Forelimb muscle (tissue), 1 donor: ENCODE measurements around the gene CKS1B. TPM values are rescaled to one million over a fixed set of nuclear protein-coding genes. Genes with fewer than 3 reads are reported as not detected.
"Not testable (repeated sequence)": the region's sequence is repeated elsewhere in the genome, so short reads cannot be mapped to it uniquely, and the experiment has no call there.

Experiments used
- DNase-seq: peaks from one replicate; pipeline ENCODE4 v3.0.0-alpha.2; 2013; ENCODE audit warnings: low read depth
- polyA plus RNA-seq: library from polyadenylated mRNA; unstranded; fragments of 120-200 nt; gene quantifications from one replicate; pipeline ENCODE4 v1.2.1, GENCODE V29; 2013; ENCODE audit not compliant: insufficient read length

CKS1B gene
- polyA plus RNA-seq, 1 donor, result 47.6 TPM

GRCh38 chr1:154964359-154964758 is 10.1 kb upstream of the CKS1B start:
- DNase-seq, result no peak

- DNase-seq, result no peak
Measured at GRCh38 chr1:154966111-154966510, 8.4 kb upstream of the CKS1B start.

GRCh38 chr1:154967331-154967950 is 7.0 kb upstream of the CKS1B start:
- DNase-seq, result no peak

GRCh38 chr1:154968731-154969130 is 5.8 kb upstream of the CKS1B start:
- DNase-seq, result no peak

- no peak for DNase-seq
Measured at GRCh38 chr1:154969246-154969645, 5.2 kb upstream of the CKS1B start.

- DNase-seq, result no peak
Measured at GRCh38 chr1:154969860-154970452, 4.5 kb upstream of the CKS1B start.

- DNase-seq, result peak; percentile 93
Measured at GRCh38 chr1:154970631-154971340, 3.7 kb upstream of the CKS1B start, which contains the start of gene SHC1. Gene SHC1, minus strand, starts transcription at chr1:154970747. Its CDS starts 221 bp downstream, at chr1:154970526.

GRCh38 chr1:154971341-154971998 is 3.0 kb upstream of the CKS1B start:
- no peak for DNase-seq

GRCh38 chr1:154972213-154972516 is 2.3 kb upstream of the CKS1B start:
- no peak for DNase-seq

GRCh38 chr1:154972517-154973343 is 1.8 kb upstream of the CKS1B start:
- no peak for DNase-seq

GRCh38 chr1:154973344-154974101 is 958 bp upstream of the CKS1B start:
- DNase-seq, result peak; percentile 79

- DNase-seq, result peak; percentile 97
Measured at GRCh38 chr1:154974808-154975408, 427 bp downstream of the CKS1B start.

- DNase-seq, result no peak
Measured at GRCh38 chr1:154975409-154976059, 1.1 kb downstream of the CKS1B start.

- DNase-seq, result not testable (repeated sequence)
Measured at GRCh38 chr1:154977762-154978161, 3.3 kb downstream of the CKS1B start.

- no peak for DNase-seq
Measured at GRCh38 chr1:154978360-154978759, 3.9 kb downstream of the CKS1B start.

GRCh38 chr1:154982341-154982740 is 7.9 kb downstream of the CKS1B start:
- DNase-seq, result no peak

- peak; percentile 100 for DNase-seq
Measured at GRCh38 chr1:154982897-154983648, 8.6 kb downstream of the CKS1B start, which contains the start of gene FLAD1. Gene FLAD1, plus strand, starts transcription at chr1:154983344. Its CDS starts 351 bp downstream, at chr1:154983695.

GRCh38 chr1:154983776-154984466 is 9.4 kb downstream of the CKS1B start:
- no peak for DNase-seq
